ENCODE results near the gene NCOA7.
"Not testable (repeated sequence)": the region's sequence is repeated elsewhere in the genome, so short reads cannot be mapped to it uniquely, and the experiment has no call there.

The NCOA7 gene

GRCh38 chr6:125836466-125836865 is 45.7 kb downstream of the NCOA7 start:
- DNase-seq: no peak

GRCh38 chr6:125839471-125839870 is 48.7 kb downstream of the NCOA7 start:
- no peak for DNase-seq

- DNase-seq: no peak
Observed at GRCh38 chr6:125839879-125840278, 49.1 kb downstream of the NCOA7 start.

- no peak for DNase-seq
Observed at GRCh38 chr6:125841356-125842090, 50.8 kb downstream of the NCOA7 start.

- no peak for DNase-seq
Observed at GRCh38 chr6:125842091-125842626, 51.4 kb downstream of the NCOA7 start.

- DNase-seq: no peak
Observed at GRCh38 chr6:125843593-125843992, 52.8 kb downstream of the NCOA7 start.

- no peak for DNase-seq
Observed at GRCh38 chr6:125844989-125845388, 54.2 kb downstream of the NCOA7 start.

GRCh38 chr6:125846292-125847024 is 55.7 kb downstream of the NCOA7 start:
- DNase-seq: no peak

- not testable (repeated sequence) for DNase-seq
Observed at GRCh38 chr6:125848286-125848685, 57.5 kb downstream of the NCOA7 start.

GRCh38 chr6:125850361-125850760 is 59.6 kb downstream of the NCOA7 start:
- DNase-seq: no peak

GRCh38 chr6:125852587-125852986 is 61.8 kb downstream of the NCOA7 start:
- no peak for DNase-seq

GRCh38 chr6:125853168-125853567 is 62.4 kb downstream of the NCOA7 start:
- DNase-seq: no peak

GRCh38 chr6:125853756-125854155 is 63.0 kb downstream of the NCOA7 start:
- DNase-seq: no peak

- DNase-seq: no peak
Observed at GRCh38 chr6:125854355-125854754, 63.6 kb downstream of the NCOA7 start.

GRCh38 chr6:125855783-125856182 is 65.0 kb downstream of the NCOA7 start:
- DNase-seq: no peak

GRCh38 chr6:125857846-125858245 is 67.1 kb downstream of the NCOA7 start:
- DNase-seq: no peak

GRCh38 chr6:125858427-125859320 is 67.9 kb downstream of the NCOA7 start:
- peak; percentile 35 for DNase-seq

- DNase-seq: no peak
Observed at GRCh38 chr6:125859727-125860126, 69.0 kb downstream of the NCOA7 start.

- DNase-seq: no peak
Observed at GRCh38 chr6:125863023-125863422, 72.3 kb downstream of the NCOA7 start.

- no peak for DNase-seq
Observed at GRCh38 chr6:125865015-125865414, 74.3 kb downstream of the NCOA7 start.

GRCh38 chr6:125866433-125866832 is 75.7 kb downstream of the NCOA7 start:
- DNase-seq: no peak

- no peak for DNase-seq
Observed at GRCh38 chr6:125867483-125867942, 76.8 kb downstream of the NCOA7 start.

Data from right kidney (tissue), 1 donor.